Spleen (tissue), 7 donors: Measurements from ENCODE around the gene VPS4A.

Experiments
- CTCF ChIP-seq, 11 experiments: fragments of 200-600 bp in 7 of 11; fragments of 450-650 bp in 4 of 11; sonication (generic) in 4 of 11; IDR thresholded peaks in 8 of 11; conservative IDR thresholded peaks in 3 of 11; 1 replicate in 7 of 11; 2 replicates in 4 of 11; pipeline versions ENCODE4 v1.4.0 to v1.8.0; 2016 to 2021; ENCODE audit warnings: antibody characterized with exemption in 11 of 11, inconsistent platforms in 4 of 11, mild to moderate bottlenecking in 1 of 11
- POLR2A ChIP-seq, 3 donors: fragments of 450-650 bp; IDR thresholded peaks; one replicate each; pipeline ENCODE4 v1.5.1; 2017; ENCODE audit warnings: antibody characterized with exemption in 3 of 3, mild to moderate bottlenecking in 1 of 3
- POLR2AphosphoS5 ChIP-seq, 3 donors: sonication (generic); formaldehyde crosslinking; IDR thresholded peaks; one replicate each; pipeline ENCODE4 v1.5.1; 2017; ENCODE audit warnings: antibody characterized with exemption in 3 of 3
- donor health status: DM: no; HTN: no; CAD: no; lungs with moderate emphysema.
- donor health status: DM: no; HTN: no; CAD: no.
- donor health status: DM: no; HTN: no; CAD: no.

- TF ChIP-seq CTCF (IDR thresholded peaks at IDR 0.05 in 8 of 11, conservative IDR thresholded peaks at IDR 0.05 in 3 of 11) (no peak), POLR2A (IDR thresholded peaks at IDR 0.05) (no peak), POLR2AphosphoS5 (IDR thresholded peaks at IDR 0.05) (no peak)
These were observed 40.3 kb upstream of the VPS4A start for GRCh38 chr16:69270831-69271230.
